Type B pancreatic cell (in vitro differentiated cells): Measurements from ENCODE around the gene ELP1. TPM values are rescaled to one million over a fixed set of nuclear protein-coding genes. Genes with fewer than 3 reads are reported as not detected.
"Not testable (repeated sequence)": the region's sequence is repeated elsewhere in the genome, so short reads cannot be mapped to it uniquely, and the experiment has no call there.

Experiments used
- DNase-seq: peaks from one replicate; pipeline ENCODE4 v3.0.0; 2021; ENCODE audit warnings: mixed read lengths; ENCODE audit not compliant: unreplicated experiment; ENCODE audit errors: extremely low spot score
- H3K27ac Mint-ChIP-seq: 2 replicates; pipeline ENCODE4 v1.8.0; 2021; ENCODE audit warnings: mild to moderate bottlenecking, mixed read lengths
- H3K27me3 Mint-ChIP-seq: 2 replicates; pipeline ENCODE4 v1.8.0; 2021; ENCODE audit warnings: mixed read lengths
- H3K36me3 Mint-ChIP-seq: 2 replicates; pipeline ENCODE4 v1.8.0; 2021; ENCODE audit warnings: mixed read lengths
- H3K4me1 Mint-ChIP-seq: one replicate; pipeline ENCODE4 v1.8.0; 2021; ENCODE audit warnings: mixed read lengths; ENCODE audit not compliant: unreplicated experiment
- H3K4me3 Mint-ChIP-seq: 2 replicates; pipeline ENCODE4 v1.8.0; 2021; ENCODE audit warnings: mild to moderate bottlenecking, mixed read lengths
- H3K9me3 Mint-ChIP-seq: 2 replicates; pipeline ENCODE4 v1.8.0; 2021; ENCODE audit warnings: mixed read lengths
- total RNA-seq: library from RNA; stranded (reverse); gene quantifications from 2 replicates; pipeline ENCODE4 v1.2.1, GENCODE V29; 2021; ENCODE audit warnings: low replicate concordance
- TF ChIP-seq, protein P1 (sequence below): fragments of 200-600 bp; sonication (generic); conservative IDR thresholded peaks from 2 replicates; pipeline ENCODE4 v1.5.0; 2021; ENCODE audit warnings: antibody characterized with exemption, mild to moderate bottlenecking

The ELP1 gene
- total RNA-seq, 1 donor from 2014 or later, result 42.5 TPM

GRCh38 chr9:108903420-108904103 is 30.4 kb downstream of the ELP1 start:
- no peak for DNase-seq
- TF ChIP-seq, protein P1, sequence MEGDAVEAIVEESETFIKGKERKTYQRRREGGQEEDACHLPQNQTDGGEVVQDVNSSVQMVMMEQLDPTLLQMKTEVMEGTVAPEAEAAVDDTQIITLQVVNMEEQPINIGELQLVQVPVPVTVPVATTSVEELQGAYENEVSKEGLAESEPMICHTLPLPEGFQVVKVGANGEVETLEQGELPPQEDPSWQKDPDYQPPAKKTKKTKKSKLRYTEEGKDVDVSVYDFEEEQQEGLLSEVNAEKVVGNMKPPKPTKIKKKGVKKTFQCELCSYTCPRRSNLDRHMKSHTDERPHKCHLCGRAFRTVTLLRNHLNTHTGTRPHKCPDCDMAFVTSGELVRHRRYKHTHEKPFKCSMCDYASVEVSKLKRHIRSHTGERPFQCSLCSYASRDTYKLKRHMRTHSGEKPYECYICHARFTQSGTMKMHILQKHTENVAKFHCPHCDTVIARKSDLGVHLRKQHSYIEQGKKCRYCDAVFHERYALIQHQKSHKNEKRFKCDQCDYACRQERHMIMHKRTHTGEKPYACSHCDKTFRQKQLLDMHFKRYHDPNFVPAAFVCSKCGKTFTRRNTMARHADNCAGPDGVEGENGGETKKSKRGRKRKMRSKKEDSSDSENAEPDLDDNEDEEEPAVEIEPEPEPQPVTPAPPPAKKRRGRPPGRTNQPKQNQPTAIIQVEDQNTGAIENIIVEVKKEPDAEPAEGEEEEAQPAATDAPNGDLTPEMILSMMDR, result no peak
- peaks cover 36% of the 10 kb centered on the region for H3K36me3 Mint-ChIP-seq
- no peaks in the 10 kb centered on the region for H3K27me3 Mint-ChIP-seq
- H3K27ac Mint-ChIP-seq, result no peak overlapping the region
- H3K4me3 Mint-ChIP-seq, result no peak overlapping the region
- peaks cover 6% of the 10 kb centered on the region for H3K4me1 Mint-ChIP-seq
- no peaks in the 10 kb centered on the region for H3K9me3 Mint-ChIP-seq

DNA sequence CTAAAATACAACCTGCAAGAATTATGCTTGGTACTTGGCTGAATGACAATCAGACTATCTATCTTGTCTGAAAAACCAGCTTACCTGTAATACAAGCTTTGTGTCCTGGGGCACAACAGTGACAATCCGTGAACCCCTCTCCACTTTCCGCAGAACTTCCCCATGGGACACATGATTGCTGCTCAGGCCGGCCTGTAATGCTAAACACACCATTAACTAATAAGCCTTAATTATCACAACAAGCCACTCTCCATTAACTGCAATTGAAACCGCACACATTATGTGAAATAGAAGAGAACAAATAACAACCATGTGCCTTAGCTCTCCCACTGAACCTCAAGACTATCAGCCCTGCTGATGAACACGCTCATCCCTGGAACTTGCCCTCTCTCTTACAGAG is 33.7 kb downstream of the ELP1 start:
- peaks cover 6% of the 10 kb centered on the region for H3K4me1 Mint-ChIP-seq
- peak overlapping the region; percentile 35 for H3K27ac Mint-ChIP-seq
- H3K9me3 Mint-ChIP-seq, result no peaks in the 10 kb centered on the region
- H3K36me3 Mint-ChIP-seq, result peaks cover 51% of the 10 kb centered on the region
- peak overlapping the region; percentile 11 for H3K4me3 Mint-ChIP-seq
- DNase-seq, result no peak
- no peaks in the 10 kb centered on the region for H3K27me3 Mint-ChIP-seq
- TF ChIP-seq, protein P1, result no peak

DNA sequence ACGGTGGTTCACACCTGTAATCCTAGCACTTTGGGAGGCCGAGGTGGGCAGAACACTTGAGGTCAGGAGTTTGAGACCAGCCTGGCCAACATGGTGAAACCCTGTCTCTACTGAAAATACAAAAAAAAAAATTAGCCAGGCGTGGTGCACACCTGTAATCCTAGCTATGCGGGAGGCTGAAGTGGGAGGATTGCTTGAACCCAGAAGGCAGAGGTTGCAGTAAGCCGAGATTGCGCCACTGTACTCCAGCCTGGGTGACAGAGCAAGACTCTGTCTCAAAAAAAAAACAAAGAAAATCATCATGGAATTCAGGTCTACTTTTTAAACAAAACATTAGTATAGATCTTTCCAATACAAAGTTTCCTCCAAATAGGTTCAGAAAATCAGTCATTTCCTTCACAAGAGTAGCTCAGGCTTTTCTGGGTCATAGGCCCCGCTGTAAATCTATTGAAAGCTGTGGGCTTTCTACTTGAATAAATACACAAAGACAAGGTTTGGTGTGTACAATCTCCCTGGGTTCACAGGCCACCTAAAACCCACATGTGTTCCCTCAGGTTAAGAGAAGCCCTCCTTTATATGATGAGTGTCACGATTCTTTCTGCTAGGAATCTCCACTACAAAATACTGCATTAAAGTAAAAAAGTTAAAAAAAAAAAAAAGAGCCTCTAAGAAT is 34.8 kb downstream of the ELP1 start:
- peaks cover 52% of the 10 kb centered on the region for H3K36me3 Mint-ChIP-seq
- not testable (repeated sequence) for H3K9me3 Mint-ChIP-seq, H3K27ac Mint-ChIP-seq, H3K4me3 Mint-ChIP-seq, H3K27me3 Mint-ChIP-seq, H3K4me1 Mint-ChIP-seq, DNase-seq

DNA sequence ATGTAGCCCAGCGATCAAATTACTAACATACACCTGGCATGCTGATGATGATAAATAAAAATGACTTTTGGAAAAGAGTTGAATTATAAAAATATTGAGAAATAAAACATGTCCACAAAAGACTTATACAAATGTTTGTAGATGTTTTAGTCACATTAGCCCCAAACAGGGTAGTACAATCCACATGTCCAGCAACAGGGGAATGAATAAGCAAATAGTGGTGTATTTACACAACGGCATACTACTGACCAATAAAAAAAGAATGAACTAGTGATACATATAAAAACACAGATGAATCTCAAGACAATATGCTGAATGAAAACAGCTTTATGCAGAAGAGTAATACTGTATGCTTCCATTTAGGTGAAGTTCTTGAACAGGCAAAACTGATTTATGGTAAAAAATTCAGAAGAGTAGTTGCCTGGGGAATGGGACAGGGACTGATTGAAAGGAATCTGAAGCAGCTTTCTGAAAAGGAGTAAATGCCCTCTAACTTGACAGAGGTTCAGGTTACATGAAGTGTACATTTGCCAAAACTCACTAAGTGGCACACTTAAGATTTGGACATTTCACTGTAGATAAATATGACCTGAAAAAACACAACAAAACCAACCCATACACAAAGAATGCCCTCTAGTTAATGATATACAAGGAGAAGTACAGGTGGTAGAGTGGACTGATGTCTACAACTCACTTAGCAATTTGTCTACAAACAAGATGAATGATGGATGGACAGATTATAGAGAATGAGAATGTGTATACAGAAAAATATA is 36.4 kb downstream of the ELP1 start:
- Mint-ChIP-seq H3K4me3 (no peak overlapping the region), H3K27ac (no peak overlapping the region), H3K4me1 (peaks cover 6% of the 10 kb centered on the region), H3K36me3 (peaks cover 47% of the 10 kb centered on the region), H3K9me3 (no peaks in the 10 kb centered on the region), H3K27me3 (no peaks in the 10 kb centered on the region)
- no peak for DNase-seq
- TF ChIP-seq, protein P1, result no peak

GRCh38 chr9:108894225-108894997 is 39.5 kb downstream of the ELP1 start:
- Mint-ChIP-seq H3K4me1 (no peaks in the 10 kb centered on the region), H3K9me3 (no peaks in the 10 kb centered on the region), H3K36me3 (peaks cover 53% of the 10 kb centered on the region), H3K4me3 (no peak overlapping the region), H3K27ac (no peak overlapping the region), H3K27me3 (no peaks in the 10 kb centered on the region)
- TF ChIP-seq, protein P1, result no peak
- DNase-seq, result no peak
